Endodermal cell (in vitro differentiated cells): Measurements from ENCODE around the gene LRIG1. TPM values are rescaled to one million over a fixed set of nuclear protein-coding genes. Genes with fewer than 3 reads are reported as not detected.
A peak's percentile ranks its signal among the peaks of the same experiment; 100 is the strongest.

Experiments
- DNase-seq: peaks from one replicate; pipeline ENCODE4 v3.0.0-alpha.2; 2017
- H3K27ac ChIP-seq: 2 replicates; pipeline ENCODE4 v1.5.1; 2013; ENCODE audit warnings: mild to moderate bottlenecking, low read depth, low read length, moderate library complexity
- H3K27me3 ChIP-seq: 2 replicates; pipeline ENCODE4 v1.6.1; 2013; ENCODE audit warnings: mild to moderate bottlenecking, low read length, moderate library complexity; ENCODE audit not compliant: insufficient read depth, control insufficient read depth, poor library complexity, severe bottlenecking
- H3K36me3 ChIP-seq: 2 replicates; pipeline ENCODE4 v1.7.0; 2013; ENCODE audit warnings: mild to moderate bottlenecking, low read length, moderate library complexity; ENCODE audit not compliant: control insufficient read depth, insufficient read depth
- H3K4me1 ChIP-seq: one replicate; pipeline ENCODE4 v1.7.0; 2013; ENCODE audit warnings: low read length; ENCODE audit not compliant: control insufficient read depth, insufficient read depth
- H3K4me3 ChIP-seq: 2 replicates; pipeline ENCODE4 v1.5.1; 2013; ENCODE audit warnings: mild to moderate bottlenecking, low read length, moderate library complexity
- H3K9ac ChIP-seq: 2 replicates; pipeline ENCODE4 v1.6.1; 2013; ENCODE audit warnings: mild to moderate bottlenecking, low read length, moderate library complexity; ENCODE audit not compliant: poor library complexity, severe bottlenecking; ENCODE audit errors: extremely low read depth
- H3K9me3 ChIP-seq: 2 replicates; pipeline ENCODE4 v1.6.1; 2013; ENCODE audit warnings: mild to moderate bottlenecking, low read length, moderate library complexity; ENCODE audit not compliant: control insufficient read depth
- H3K27ac Mint-ChIP-seq: 2 replicates; pipeline ENCODE4 v1.8.0; 2020; ENCODE audit warnings: mixed read lengths
- H3K27me3 Mint-ChIP-seq: 2 replicates; pipeline ENCODE4 v1.8.0; 2021; ENCODE audit warnings: mild to moderate bottlenecking, mixed read lengths; ENCODE audit not compliant: insufficient read depth
- H3K36me3 Mint-ChIP-seq: 2 replicates; pipeline ENCODE4 v1.8.0; 2020; ENCODE audit warnings: low read depth, mixed read lengths
- H3K4me1 Mint-ChIP-seq: 2 replicates; pipeline ENCODE4 v1.8.0; 2020; ENCODE audit warnings: mixed read lengths
- H3K4me3 Mint-ChIP-seq: 2 replicates; pipeline ENCODE4 v1.8.0; 2020; ENCODE audit warnings: mild to moderate bottlenecking, moderate library complexity, mixed read lengths
- H3K9me3 Mint-ChIP-seq: 2 replicates; pipeline ENCODE4 v1.8.0; 2020; ENCODE audit warnings: mild to moderate bottlenecking, mixed read lengths
- WGBS, 2 experiments: methylation state at CpG; one replicate each; pipeline versions ENCODE4 v1.1.5 to v1.1.7; 2013; ENCODE audit warnings: missing lambda C conversion rate in 2 of 2, mixed read lengths in 1 of 2; ENCODE audit not compliant: insufficient coverage in 1 of 2, insufficient read length in 1 of 2; 5-methylcytosine and 5-hydroxymethylcytosine counted together
- total RNA-seq, 2 donors: library from RNA; stranded (reverse); fragmentation: NEBNext Ultra II Directional in 1 of 2; extraction: Animal tissue kit (Norgen Biotek cat#: 25700) in 1 of 2; gene quantifications; 2 replicates in 1 of 2; 3 replicates in 1 of 2; pipeline ENCODE4 v1.2.1, GENCODE V29; 2021
- TF ChIP-seq, protein P1 (sequence below): fragments of 200-600 bp; sonication (generic); conservative IDR thresholded peaks from 2 replicates; pipeline ENCODE4 v1.5.0; 2021; ENCODE audit warnings: antibody characterized with exemption, mild to moderate bottlenecking

LRIG1 gene
- total RNA-seq, 2 donors from 2014 or later = 37.5 to 42.3 TPM

DNA sequence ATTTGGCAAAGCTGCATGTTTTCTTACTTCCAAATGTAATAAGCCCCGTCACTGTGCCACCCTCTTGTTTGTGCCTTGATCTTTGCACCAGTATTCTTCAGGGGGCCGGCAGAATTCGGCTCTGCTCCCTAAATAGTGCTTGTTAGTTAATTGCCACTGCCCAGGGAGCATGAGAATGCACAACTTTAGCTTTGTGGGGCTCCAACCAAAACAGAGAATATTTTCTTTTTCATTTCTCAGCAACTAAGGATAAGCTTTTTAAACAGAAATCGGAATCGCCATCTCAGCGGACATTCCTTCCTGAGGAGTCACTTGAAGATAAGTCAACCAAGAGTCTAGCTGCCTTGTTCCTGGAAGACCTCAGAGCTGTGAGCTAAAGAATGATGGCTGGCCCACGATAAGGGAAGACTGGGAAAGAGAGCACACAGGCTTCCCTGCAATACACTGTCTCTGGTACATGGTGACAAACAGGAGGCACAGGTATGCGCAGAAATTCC is 106.0 kb downstream of the LRIG1 start:
- H3K36me3 Mint-ChIP-seq = peaks cover 72% of the 10 kb centered on the region
- Histone ChIP-seq H3K9me3 (no peaks in the 10 kb centered on the region), H3K36me3 (peaks cover 98% of the 10 kb centered on the region), H3K4me1 (no peaks in the 10 kb centered on the region), H3K27ac (no peak overlapping the region), H3K4me3 (no peak overlapping the region), H3K27me3 (no peaks in the 10 kb centered on the region), H3K9ac (no peak overlapping the region)
- no peak overlapping the region for H3K27ac Mint-ChIP-seq
- DNase-seq = peak; percentile 22
- H3K4me1 Mint-ChIP-seq = no peaks in the 10 kb centered on the region
- H3K4me3 Mint-ChIP-seq = no peak overlapping the region
- WGBS, 2 experiments = 93 to 100% methylated on average over 7 to 8 of the region's 8 CpGs
- no peaks in the 10 kb centered on the region for H3K27me3 Mint-ChIP-seq
- TF ChIP-seq, protein P1, sequence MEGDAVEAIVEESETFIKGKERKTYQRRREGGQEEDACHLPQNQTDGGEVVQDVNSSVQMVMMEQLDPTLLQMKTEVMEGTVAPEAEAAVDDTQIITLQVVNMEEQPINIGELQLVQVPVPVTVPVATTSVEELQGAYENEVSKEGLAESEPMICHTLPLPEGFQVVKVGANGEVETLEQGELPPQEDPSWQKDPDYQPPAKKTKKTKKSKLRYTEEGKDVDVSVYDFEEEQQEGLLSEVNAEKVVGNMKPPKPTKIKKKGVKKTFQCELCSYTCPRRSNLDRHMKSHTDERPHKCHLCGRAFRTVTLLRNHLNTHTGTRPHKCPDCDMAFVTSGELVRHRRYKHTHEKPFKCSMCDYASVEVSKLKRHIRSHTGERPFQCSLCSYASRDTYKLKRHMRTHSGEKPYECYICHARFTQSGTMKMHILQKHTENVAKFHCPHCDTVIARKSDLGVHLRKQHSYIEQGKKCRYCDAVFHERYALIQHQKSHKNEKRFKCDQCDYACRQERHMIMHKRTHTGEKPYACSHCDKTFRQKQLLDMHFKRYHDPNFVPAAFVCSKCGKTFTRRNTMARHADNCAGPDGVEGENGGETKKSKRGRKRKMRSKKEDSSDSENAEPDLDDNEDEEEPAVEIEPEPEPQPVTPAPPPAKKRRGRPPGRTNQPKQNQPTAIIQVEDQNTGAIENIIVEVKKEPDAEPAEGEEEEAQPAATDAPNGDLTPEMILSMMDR = no peak
- H3K9me3 Mint-ChIP-seq = no peaks in the 10 kb centered on the region

DNA sequence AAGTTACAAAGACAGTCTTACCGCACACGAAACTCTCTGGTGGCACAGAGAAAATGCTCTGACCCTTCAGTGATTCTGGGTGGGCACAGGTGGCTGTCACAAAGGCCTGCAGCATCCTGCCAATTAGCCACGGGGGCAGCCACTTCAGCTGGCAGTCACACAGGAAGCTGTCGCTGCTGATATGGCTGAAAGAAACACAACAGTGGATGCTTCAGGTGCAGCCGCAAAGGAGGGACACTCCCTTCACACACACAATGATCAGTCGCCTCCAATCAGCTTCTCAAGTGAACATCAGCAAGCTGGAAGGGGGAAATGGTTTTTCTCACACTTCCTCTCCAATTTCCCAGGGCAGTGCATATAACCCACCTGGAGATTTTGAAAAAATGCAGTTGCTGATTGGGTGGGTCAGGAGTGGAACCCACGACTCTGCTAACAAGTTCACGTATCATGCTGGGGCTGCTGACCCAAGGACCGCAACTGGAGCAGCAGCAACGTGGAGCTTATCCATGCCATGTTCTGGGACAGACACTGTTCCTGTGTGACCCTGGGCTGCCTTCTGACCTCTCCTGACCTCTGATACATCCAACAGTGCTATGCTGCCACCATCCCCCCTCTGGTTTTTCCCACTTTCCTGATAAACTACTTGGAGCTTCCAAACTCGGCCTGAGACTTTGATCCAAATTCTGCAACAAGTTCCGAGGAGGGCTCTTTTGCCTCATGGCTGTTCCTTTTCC is 106.6 kb downstream of the LRIG1 start:
- Histone ChIP-seq H3K27ac (no peak overlapping the region), H3K9ac (no peak overlapping the region), H3K36me3 (peaks cover 98% of the 10 kb centered on the region), H3K9me3 (no peaks in the 10 kb centered on the region), H3K4me1 (no peaks in the 10 kb centered on the region), H3K27me3 (no peaks in the 10 kb centered on the region), H3K4me3 (no peak overlapping the region)
- H3K36me3 Mint-ChIP-seq = peaks cover 72% of the 10 kb centered on the region
- no peaks in the 10 kb centered on the region for H3K4me1 Mint-ChIP-seq
- TF ChIP-seq, protein P1 = no peak
- H3K27ac Mint-ChIP-seq = peak overlapping the region; percentile 68
- 89 to 90% methylated on average over 11 to 12 of the region's 12 CpGs for WGBS, 2 experiments
- peak; percentile 42 for DNase-seq
- no peak overlapping the region for H3K4me3 Mint-ChIP-seq
- H3K27me3 Mint-ChIP-seq = no peaks in the 10 kb centered on the region
- H3K9me3 Mint-ChIP-seq = no peaks in the 10 kb centered on the region

DNA sequence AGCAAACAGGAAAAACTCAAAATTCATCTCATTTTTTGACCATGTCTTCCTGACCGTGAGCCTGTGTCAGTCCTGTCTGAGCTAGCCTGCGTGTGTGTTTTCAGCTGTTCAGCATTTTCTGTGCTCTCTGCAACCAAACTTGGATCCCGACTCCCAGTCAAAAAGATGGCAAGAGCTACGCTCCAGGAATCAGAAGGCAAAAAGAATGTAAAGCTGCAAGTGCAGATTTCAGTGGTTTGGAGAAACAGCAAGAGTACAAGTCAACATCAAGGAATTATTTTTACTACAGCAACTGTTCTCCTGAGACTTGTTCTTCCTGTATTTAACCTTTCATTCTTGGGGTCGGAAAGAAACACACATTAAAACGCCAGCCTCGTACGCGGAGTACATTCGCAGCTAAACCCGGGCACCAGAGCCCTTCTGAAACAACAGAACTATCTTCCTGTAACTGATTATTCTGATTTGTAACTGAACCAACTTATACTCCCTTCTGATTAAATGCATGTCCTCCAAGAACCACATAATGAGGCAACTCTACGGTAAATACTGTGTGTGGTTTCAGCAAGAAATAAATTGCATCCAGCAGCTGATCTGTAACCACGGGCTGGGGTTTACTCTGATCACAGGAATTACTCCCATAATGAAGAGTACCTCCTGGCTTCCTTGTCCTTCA is 107.4 kb downstream of the LRIG1 start:
- H3K36me3 ChIP-seq = peaks cover 98% of the 10 kb centered on the region
- no peak overlapping the region for H3K4me3 ChIP-seq
- H3K4me3 Mint-ChIP-seq = no peak overlapping the region
- TF ChIP-seq, protein P1 = no peak
- no peaks in the 10 kb centered on the region for H3K4me1 Mint-ChIP-seq
- H3K4me1 ChIP-seq = no peaks in the 10 kb centered on the region
- DNase-seq = peak; percentile 7
- H3K27me3 Mint-ChIP-seq = no peaks in the 10 kb centered on the region
- no peaks in the 10 kb centered on the region for H3K27me3 ChIP-seq
- no peaks in the 10 kb centered on the region for H3K9me3 ChIP-seq
- peak overlapping the region; percentile 68 for H3K27ac Mint-ChIP-seq
- 94 to 95% methylated on average over 11 to 13 of the region's 13 CpGs for WGBS, 2 experiments
- H3K36me3 Mint-ChIP-seq = peaks cover 71% of the 10 kb centered on the region
- H3K9me3 Mint-ChIP-seq = no peaks in the 10 kb centered on the region
- H3K9ac ChIP-seq = no peak overlapping the region
- no peak overlapping the region for H3K27ac ChIP-seq
